GM12874 (cell line): ENCODE measurements around the gene DBNDD2.

ENCODE experiments used
- TF ChIP-seq, protein P1 (sequence below): IDR thresholded peaks from 2 replicates; pipeline ENCODE4 v1.5.1; 2011; ENCODE audit warnings: low read depth, mild to moderate bottlenecking, control low read depth, low read length, moderate library complexity; ENCODE audit not compliant: insufficient read depth

Gene DBNDD2

DNA sequence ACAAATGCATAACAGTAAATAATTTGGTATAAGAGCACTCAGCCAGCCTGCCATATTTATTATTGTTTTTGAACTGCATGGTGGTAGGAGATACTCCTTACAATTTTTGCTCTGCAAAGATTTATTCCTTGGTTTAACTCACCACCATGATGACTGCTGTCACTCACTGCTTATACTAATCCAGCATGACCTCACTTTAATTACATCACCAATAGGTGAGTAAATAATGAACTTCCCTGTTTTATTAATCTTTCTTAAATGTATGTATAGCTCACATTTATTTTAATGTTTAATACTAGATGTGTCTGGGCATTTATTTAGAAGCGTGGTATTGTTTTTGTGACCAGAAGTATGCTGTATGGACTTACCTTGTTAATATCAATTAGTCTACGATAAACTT is 17.2 kb upstream of the DBNDD2 start:
- TF ChIP-seq, protein P1, sequence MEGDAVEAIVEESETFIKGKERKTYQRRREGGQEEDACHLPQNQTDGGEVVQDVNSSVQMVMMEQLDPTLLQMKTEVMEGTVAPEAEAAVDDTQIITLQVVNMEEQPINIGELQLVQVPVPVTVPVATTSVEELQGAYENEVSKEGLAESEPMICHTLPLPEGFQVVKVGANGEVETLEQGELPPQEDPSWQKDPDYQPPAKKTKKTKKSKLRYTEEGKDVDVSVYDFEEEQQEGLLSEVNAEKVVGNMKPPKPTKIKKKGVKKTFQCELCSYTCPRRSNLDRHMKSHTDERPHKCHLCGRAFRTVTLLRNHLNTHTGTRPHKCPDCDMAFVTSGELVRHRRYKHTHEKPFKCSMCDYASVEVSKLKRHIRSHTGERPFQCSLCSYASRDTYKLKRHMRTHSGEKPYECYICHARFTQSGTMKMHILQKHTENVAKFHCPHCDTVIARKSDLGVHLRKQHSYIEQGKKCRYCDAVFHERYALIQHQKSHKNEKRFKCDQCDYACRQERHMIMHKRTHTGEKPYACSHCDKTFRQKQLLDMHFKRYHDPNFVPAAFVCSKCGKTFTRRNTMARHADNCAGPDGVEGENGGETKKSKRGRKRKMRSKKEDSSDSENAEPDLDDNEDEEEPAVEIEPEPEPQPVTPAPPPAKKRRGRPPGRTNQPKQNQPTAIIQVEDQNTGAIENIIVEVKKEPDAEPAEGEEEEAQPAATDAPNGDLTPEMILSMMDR: no peak

DNA sequence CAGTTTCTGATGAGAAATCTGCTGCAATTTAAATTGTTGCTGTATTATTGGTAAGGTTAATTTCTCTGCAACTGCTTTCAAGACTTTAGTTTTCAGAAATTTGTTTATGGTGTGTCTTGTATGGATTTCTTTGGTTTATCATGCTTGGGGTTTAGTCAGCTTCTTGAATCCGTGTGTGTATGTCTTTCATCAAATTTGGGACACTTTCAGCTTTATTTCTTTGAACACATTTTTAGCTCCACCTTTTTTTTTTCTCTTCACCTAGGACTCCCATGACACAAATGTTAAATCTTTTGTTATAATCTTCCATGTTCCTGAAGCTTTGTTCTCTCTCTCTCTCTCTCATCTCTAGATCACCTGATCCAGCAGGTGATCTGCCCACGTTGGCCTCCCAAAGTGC is 16.5 kb upstream of the DBNDD2 start:
- TF ChIP-seq, protein P1: no peak

DNA sequence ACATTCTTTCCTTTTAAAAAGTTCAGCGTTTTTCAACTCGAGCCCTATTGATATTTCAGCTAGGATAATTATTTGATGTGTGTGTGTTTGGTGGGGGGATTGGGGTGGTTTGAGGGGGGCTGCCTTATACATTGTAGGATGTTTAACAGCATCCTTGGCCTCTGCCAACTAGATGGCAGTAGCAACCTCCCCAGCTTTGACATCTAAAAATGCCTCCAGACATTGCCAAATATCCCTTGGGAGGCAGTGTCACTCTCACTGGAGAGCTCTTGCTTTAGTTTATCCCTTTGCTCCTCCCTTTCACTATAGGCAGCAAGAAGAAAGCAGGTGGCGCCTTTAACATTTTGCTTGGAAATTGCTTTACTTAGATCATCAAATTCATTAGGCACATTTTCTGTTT is 15.4 kb upstream of the DBNDD2 start:
- TF ChIP-seq, protein P1: no peak

DNA sequence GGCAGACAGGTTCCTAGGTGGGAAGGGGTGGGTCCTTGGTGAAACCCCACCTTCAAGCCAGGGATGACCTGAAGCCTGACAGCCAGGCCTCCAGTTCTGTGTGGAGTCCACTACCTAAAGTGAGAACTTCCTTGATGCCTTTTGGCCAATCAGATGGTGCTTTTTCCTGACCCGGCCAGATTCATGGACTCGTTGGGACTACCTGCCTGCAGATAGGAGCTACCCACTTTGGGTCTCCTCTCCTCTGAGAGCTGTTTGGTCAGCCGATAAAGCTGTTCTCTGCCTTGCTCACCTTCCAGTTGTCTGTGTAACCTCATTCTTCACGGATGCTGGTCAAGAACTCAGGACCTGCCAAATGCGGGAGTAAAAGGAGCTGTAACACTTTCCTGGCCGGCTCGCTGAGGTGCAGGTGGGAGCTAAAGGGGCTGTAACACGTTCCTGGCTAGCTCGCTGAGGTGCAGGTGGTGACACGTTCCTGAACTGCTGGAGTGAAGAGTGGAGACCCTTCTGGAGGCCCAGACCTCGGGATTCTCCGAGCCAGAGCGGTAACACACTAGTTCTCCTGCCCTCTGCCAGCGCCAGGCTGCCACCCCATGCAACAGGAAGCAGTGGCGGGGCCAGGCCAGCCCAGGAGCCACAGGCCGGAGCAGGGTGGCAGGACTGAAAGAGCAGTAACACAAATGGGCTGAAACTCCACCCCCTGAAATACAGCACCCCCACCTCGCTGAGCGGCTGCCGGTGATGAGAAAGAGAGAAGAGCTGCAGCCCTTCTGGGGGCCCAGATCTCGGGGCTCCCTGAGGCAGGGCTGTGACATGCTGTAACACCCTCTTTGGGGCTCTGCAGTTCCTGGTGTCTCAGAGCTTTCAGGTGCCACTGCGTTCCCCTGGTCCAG is 13.6 kb upstream of the DBNDD2 start:
- TF ChIP-seq, protein P1: no peak

DNA sequence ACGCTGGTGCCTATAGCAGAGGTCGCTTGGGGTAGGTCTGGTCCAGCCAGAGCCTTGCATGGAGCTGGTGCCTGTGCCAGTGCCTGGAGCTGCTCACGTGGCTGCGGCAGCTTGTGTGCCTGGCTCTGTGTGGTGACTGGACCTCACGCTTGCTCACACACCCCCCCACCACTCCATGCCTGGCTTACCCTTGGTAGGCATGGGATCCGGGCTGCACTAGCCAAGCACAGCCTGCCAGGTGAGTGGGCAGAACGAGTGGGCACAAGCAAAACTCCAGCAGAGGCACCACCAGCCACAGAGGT is 13.0 kb upstream of the DBNDD2 start:
- TF ChIP-seq, protein P1: no peak

DNA sequence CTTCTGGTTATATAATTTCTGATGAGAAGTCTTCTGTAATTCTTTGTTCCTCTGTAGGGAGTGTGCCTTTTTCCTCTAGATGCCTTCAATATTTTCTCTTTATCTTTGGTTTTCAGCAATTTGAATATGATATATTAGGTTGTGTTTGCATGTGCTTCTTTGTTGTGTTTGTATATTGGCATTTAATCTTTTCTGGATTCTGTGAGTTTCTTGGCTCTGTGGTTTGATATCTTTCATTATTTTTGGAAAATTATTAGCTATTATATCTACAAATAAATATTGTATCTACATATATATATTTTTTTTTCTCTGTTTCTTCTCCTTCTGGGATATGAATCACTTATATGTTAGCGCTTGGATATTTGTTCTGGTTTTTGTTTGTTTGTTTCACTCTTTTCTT is 9.1 kb upstream of the DBNDD2 start:
- TF ChIP-seq, protein P1: no peak

DNA sequence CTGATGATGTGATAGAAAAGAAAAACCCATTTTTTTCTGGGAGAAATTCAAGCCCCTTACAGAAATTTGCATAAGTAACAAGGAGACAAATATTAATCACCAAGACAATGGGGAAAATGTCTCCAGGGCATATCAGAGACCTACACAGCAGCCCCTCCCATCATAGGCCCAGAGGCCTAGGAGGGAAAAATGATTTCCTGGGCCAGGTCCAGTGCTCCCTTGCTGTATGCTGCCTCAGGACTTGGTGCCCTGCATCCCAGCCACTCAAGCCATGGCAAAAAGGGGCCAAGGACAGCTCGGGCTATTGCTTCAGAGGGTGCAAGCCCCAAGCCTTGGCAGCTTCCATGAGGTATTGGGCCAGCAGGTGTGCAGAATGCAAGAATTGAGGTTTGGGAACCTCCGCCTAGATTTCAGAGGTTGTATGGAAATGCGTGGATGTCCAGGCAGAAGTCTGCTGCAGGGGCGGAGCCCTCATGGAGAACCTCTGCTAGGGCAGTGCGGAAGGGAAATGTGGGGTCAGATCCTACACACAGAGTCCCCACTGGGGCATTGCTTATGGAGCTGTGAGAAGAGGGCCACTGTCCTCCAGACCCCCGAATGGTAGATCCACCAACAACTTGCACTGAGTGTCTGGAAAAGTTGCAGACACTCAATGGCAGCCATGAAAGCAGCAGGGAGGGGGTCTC is 7.6 kb upstream of the DBNDD2 start:
- TF ChIP-seq, protein P1: no peak
